Sigmoid colon (tissue), 4 donors: Measurements from ENCODE around the gene CASTOR2.
"Not testable (repeated sequence)": the region's sequence is repeated elsewhere in the genome, so short reads cannot be mapped to it uniquely, and the experiment has no call there.

Experiments
- EP300 ChIP-seq, 4 donors: sonication (generic); formaldehyde crosslinking; IDR thresholded peaks; one replicate each; pipeline ENCODE4 v1.6.1; 2017; ENCODE audit warnings: antibody characterized with exemption in 4 of 4
- POLR2A ChIP-seq, 2 donors: fragments of 450-650 bp; IDR thresholded peaks; one replicate each; pipeline ENCODE4 v1.6.1; 2016; ENCODE audit warnings: antibody characterized with exemption in 2 of 2, mild to moderate bottlenecking in 2 of 2, moderate library complexity in 2 of 2
- POLR2AphosphoS5 ChIP-seq, 4 donors: sonication (generic); formaldehyde crosslinking; IDR thresholded peaks; one replicate each; pipeline ENCODE4 v1.6.1; 2017; ENCODE audit warnings: antibody characterized with exemption in 4 of 4
- TF ChIP-seq, protein P1 (sequence below), 4 experiments: fragments of 450-650 bp in 3 of 4; fragments of 200-600 bp in 1 of 4; IDR thresholded peaks; one replicate each; pipeline ENCODE4 v1.5.1; 2016 to 2019; ENCODE audit warnings: antibody characterized with exemption in 4 of 4, mild to moderate bottlenecking in 3 of 4, moderate library complexity in 2 of 4

DNA sequence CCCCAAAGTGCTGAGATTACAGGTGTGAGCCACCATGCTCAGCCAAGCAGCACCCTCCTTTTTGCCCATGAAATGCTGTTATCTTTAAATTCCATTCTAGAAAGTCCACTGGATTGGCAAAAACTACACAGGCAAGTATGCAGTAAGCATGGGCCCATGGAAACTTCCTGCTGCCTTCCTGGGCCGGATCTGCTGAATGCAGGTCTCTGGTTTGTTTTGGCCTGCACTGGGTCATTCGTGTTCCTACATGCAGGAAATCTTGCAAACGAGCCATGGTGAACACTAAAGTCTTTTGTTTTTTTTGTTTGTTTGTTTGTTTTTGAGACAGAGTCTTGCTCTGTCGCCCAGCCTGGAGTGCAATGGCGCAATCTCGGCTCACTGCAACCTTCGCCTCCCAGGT, 7.9 kb downstream of the CASTOR2 start:
- TF ChIP-seq, protein P1, sequence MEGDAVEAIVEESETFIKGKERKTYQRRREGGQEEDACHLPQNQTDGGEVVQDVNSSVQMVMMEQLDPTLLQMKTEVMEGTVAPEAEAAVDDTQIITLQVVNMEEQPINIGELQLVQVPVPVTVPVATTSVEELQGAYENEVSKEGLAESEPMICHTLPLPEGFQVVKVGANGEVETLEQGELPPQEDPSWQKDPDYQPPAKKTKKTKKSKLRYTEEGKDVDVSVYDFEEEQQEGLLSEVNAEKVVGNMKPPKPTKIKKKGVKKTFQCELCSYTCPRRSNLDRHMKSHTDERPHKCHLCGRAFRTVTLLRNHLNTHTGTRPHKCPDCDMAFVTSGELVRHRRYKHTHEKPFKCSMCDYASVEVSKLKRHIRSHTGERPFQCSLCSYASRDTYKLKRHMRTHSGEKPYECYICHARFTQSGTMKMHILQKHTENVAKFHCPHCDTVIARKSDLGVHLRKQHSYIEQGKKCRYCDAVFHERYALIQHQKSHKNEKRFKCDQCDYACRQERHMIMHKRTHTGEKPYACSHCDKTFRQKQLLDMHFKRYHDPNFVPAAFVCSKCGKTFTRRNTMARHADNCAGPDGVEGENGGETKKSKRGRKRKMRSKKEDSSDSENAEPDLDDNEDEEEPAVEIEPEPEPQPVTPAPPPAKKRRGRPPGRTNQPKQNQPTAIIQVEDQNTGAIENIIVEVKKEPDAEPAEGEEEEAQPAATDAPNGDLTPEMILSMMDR (IDR thresholded peaks at IDR 0.05): not testable (repeated sequence)
- TF ChIP-seq EP300, POLR2A, POLR2AphosphoS5 (IDR thresholded peaks at IDR 0.05): not testable (repeated sequence)
